Embryonic facial prominence (tissue), 1 donor: ENCODE data around the gene ACOT4.
A peak's percentile ranks its signal among the peaks of the same experiment; 100 is the strongest.
"Not testable (repeated sequence)": the region's sequence is repeated elsewhere in the genome, so short reads cannot be mapped to it uniquely, and the experiment has no call there.

Experiments used
- DNase-seq: peaks from one replicate; pipeline ENCODE4 v3.0.0-alpha.2; 2016; ENCODE audit errors: extremely low spot score

The ACOT4 gene, protein sequence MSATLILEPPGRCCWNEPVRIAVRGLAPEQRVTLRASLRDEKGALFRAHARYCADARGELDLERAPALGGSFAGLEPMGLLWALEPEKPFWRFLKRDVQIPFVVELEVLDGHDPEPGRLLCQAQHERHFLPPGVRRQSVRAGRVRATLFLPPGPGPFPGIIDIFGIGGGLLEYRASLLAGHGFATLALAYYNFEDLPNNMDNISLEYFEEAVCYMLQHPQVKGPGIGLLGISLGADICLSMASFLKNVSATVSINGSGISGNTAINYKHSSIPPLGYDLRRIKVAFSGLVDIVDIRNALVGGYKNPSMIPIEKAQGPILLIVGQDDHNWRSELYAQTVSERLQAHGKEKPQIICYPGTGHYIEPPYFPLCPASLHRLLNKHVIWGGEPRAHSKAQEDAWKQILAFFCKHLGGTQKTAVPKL

DNA sequence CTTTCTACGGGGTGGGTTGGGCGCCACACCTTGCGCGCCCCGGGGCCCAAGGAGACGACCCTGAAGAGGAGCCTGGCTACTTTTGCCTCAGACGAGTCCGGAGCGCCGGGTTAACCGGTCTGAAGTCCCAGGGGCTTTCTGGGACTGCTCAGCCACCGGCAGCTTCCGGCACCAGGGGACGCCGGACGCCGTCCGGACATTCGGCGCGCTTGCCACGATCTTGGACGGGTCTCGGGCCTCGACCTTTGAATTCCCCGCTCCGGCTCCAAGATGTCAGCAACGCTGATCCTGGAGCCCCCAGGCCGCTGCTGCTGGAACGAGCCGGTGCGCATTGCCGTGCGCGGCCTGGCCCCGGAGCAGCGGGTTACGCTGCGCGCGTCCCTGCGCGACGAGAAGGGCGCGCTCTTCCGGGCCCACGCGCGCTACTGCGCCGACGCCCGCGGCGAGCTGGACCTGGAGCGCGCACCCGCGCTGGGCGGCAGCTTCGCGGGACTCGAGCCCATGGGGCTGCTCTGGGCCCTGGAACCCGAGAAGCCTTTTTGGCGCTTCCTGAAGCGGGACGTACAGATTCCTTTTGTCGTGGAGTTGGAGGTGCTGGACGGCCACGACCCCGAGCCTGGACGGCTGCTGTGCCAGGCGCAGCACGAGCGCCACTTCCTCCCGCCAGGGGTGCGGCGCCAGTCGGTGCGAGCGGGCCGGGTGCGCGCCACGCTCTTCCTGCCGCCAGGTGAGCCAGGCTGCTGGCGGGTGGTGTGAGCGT is at the start of gene ACOT4:
Gene ACOT4, plus strand, starts transcription at position 184 of the 760 bp plus-strand sequence. Its CDS starts 87 bp downstream, at position 271.
- DNase-seq = no peak

- DNase-seq = not testable (repeated sequence)
Measured at GRCh38 chr14:73542961-73543360, 48.7 kb upstream of the ACOT4 start.

DNA sequence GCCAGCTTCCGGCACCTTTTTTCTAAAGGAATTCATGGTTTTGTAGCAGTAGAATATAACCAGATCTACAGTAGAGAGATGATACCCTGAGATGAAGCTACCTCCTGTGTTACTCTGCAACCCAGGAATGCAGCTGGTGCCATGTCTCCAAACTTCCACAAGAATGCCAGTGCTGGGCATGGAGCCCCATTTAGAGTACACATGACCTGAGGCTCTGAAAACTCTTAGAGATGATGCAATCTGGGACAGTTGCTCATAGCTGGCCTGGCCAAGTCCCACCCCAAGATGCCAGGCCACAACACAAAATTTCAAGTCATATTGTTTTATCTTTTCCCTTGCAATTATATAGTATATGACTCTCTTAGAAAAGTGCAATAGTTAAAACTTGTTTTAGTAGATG is 46.3 kb upstream of the ACOT4 start:
- not testable (repeated sequence) for DNase-seq

- not testable (repeated sequence) for DNase-seq
Measured at GRCh38 chr14:73549097-73549496, 42.6 kb upstream of the ACOT4 start.

GRCh38 chr14:73549889-73550524 is 41.7 kb upstream of the ACOT4 start:
- DNase-seq = not testable (repeated sequence)

GRCh38 chr14:73553845-73554244 is 37.8 kb upstream of the ACOT4 start:
- DNase-seq = no peak

- DNase-seq = not testable (repeated sequence)
Measured at GRCh38 chr14:73557201-73557600, 34.5 kb upstream of the ACOT4 start.

DNA sequence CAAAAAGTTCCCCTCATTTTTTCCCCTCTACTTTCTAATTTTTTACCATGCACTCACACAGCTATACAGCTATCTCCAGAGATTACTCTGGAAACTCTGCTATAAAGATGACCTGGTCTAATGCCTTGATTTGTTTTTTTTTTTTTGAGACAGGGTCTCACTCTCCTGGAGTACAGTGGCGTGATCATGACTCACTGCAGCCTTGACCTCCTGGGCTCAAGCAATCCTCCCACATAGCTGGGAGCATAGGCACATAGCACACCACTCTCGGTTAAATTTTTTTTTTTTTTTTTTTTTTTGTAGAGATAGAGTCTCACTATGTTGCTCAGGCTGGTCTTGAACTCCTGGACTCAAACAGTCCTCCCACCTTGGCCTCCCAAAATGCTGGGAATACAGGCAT is 33.4 kb upstream of the ACOT4 start:
- not testable (repeated sequence) for DNase-seq

DNA sequence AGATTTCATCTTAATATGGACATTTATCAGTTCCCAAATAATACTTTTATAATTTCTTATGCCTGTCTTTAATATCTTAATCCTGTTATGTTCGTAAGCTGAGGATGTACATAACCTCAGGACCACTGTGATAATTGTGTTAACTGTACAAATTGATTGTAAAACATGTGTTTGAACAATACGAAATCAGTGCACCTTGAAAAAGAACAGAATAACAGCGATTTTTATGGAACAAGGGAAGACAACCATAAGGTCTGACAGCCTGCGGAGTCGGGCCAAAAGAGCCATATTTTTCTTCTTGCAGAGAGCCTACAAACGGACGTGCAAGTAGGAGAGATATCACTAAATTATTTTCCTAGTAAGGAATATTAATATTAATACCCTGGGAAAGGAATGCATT is 29.4 kb upstream of the ACOT4 start:
- not testable (repeated sequence) for DNase-seq

DNA sequence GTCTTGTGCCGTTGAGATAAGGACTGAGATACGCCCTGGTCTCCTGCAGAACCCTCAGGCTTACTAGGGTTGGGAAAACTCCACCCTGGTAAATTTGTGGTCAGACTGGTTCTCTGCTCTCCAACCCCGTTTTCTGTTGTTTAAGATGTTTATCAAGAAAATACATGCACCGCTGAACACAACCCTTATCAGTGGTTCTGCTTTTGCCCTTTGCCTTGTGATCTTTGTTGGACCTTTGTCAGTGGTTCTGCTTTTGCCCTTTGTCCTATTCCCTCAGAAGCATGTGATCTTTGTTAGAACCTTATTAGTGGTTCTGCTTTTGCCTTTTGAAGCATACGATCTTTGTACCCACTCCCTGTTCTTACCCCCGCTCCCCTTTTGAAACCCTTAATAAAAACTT is 29.0 kb upstream of the ACOT4 start:
- DNase-seq = not testable (repeated sequence)

DNA sequence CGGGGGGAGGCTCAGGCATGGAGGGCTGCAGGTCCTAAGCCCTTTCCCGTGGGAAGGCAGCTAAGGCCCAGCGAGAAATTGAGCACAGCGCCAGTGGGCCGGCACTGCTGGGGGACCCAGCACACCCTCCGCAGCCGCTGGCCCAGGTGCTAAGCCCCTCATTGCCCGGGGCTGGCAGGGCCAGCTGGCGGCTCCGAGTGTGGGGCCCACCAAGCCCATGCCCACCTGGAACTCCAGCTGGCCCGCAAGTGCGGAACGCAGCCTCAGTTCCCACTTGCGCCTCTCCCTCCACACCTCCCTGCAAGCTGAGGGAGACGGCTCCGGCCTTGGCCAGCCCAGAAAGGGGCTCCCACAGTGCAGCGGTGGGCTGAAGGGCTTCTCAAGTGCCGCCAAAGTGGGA is 25.2 kb upstream of the ACOT4 start:
- not testable (repeated sequence) for DNase-seq

DNA sequence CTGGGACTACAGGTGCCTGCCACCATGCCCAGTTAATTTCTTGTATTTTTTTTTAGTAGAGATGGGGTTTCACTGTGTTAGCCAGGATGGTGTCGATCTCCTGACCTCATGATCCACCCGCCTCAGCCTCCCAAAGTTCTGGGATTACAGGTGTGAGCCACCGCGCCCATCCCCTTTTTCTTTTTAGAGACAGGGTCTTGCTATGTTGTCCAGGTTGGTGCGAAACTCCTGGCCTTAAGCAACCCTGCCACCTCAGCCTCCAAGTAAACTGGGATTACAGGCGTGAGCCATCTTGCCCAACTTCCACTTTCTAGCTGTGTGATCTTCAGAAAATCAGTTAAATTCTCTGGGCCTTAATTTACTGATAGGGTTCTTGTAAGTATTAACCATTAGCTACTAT is 24.7 kb upstream of the ACOT4 start:
- DNase-seq = not testable (repeated sequence)

GRCh38 chr14:73567358-73567757 is 24.3 kb upstream of the ACOT4 start:
- DNase-seq = no peak

GRCh38 chr14:73567951-73568885 is 23.5 kb upstream of the ACOT4 start:
- DNase-seq = no peak

GRCh38 chr14:73568886-73569184 is 22.8 kb upstream of the ACOT4 start:
- not testable (repeated sequence) for DNase-seq

- DNase-seq = peak; percentile 79
Measured at GRCh38 chr14:73569185-73569958, 22.3 kb upstream of the ACOT4 start, which contains the start of gene ACOT2. Gene ACOT2 (plus strand): TSS chr14:73569213. CDS start chr14:73569241, 28 bp downstream.

DNA sequence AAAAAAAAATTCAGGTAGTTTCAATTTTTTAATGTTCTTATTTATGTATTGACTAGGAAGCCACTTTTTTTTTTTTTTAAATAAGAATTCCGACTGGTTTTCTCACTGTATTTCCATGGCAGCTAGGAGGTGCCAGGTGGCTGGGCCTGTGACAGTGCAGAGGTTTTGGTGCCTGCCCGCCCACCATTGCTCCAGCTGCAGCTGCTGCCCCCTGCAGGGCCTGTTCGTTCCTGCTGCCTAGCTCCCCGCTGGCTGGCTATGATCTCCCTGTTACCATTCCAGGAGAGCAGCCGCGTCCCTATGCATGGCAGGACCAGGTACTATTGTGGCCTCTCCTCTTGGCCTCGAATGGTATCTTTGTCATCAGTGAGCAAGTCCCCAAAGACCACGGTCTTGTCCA is 20.8 kb upstream of the ACOT4 start:
- DNase-seq = not testable (repeated sequence)

DNA sequence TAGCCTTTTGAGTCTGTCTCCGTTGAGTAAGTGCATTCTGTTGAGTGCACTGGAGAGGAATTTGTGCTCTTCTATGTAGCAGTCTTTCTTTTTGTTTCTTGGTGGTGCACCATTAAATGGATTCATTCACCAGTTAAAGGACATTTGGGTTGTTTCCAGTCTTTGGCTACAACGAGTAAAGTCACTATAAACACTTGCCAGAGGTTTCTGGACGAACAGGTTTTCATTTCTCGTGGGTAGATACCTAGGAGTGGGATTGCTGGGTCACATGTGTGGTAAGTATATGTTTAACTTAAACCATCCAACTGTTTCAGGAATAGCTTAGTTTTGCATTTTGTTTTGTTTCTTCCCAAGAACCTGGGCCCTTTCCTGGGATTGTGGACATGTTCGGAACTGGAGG is 18.6 kb upstream of the ACOT4 start:
- DNase-seq = not testable (repeated sequence)

DNA sequence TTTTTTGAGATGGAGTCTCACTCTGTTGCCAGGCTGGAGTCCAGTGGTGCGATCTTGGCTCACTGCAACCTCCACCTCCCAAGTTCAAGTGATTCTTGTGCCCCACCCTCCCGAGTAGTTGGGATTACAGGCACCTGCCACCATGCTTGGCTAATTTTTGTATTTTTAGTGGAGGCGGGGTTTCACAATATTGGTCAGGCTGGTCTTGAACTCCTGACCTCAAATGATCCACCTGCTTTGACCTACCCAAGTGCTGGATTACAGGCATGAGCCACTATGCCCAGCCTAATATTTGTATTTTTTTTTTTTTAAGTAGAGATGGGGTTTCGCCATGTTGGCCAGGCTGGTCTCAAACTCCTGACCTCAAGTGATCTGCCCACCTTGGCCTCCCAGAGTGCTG is 17.9 kb upstream of the ACOT4 start:
- DNase-seq = not testable (repeated sequence)

DNA sequence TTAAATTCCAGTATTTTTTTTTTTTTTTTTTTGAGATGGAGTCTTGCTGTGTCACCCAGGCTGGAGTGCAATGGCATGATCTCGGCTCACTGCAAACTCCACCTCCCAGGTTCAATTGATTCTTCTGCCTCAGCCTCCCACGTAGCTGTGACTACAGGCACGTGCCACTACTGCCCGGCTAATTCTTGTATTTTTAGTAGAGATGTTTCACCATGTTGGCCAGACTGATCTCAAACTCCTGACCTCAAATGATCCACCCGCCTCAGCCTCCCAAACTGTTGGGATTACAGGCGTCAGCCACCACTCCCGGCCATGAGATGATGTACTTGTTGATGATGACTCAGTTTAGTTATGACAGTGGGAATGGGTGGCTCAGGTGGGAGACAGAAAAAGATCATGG is 17.4 kb upstream of the ACOT4 start:
- DNase-seq = not testable (repeated sequence)
